Measurements from ENCODE around the gene PTPRU.

PTPRU gene

GRCh38 chr1:29320156-29320940 lies 84.0 kb downstream of the PTPRU start:
- no peak for DNase-seq

GRCh38 chr1:29321176-29321575 lies 84.9 kb downstream of the PTPRU start:
- no peak for DNase-seq

- no peak for DNase-seq
These were observed 85.9 kb downstream of the PTPRU start for GRCh38 chr1:29322147-29322694.

GRCh38 chr1:29322861-29323585 lies 86.7 kb downstream of the PTPRU start:
- no peak for DNase-seq

GRCh38 chr1:29323636-29324035 lies 87.3 kb downstream of the PTPRU start:
- no peak for DNase-seq

GRCh38 chr1:29324202-29324601 lies 87.9 kb downstream of the PTPRU start:
- DNase-seq: no peak

GRCh38 chr1:29324771-29325351 lies 88.5 kb downstream of the PTPRU start:
- DNase-seq: no peak

- no peak for DNase-seq
These were observed 89.4 kb downstream of the PTPRU start for GRCh38 chr1:29325675-29326074.

- DNase-seq: no peak
These were observed 89.8 kb downstream of the PTPRU start for GRCh38 chr1:29326123-29326522.

- DNase-seq: no peak
These were observed 91.1 kb downstream of the PTPRU start for GRCh38 chr1:29327223-29327935.

GRCh38 chr1:29329022-29329775 lies 92.9 kb downstream of the PTPRU start:
- DNase-seq: no peak

- no peak for DNase-seq
These were observed 93.8 kb downstream of the PTPRU start for GRCh38 chr1:29330089-29330488.

- no peak for DNase-seq
These were observed 94.5 kb downstream of the PTPRU start for GRCh38 chr1:29330856-29331255.

GRCh38 chr1:29331309-29331708 lies 95.0 kb downstream of the PTPRU start:
- DNase-seq: no peak

GRCh38 chr1:29331729-29332128 lies 95.4 kb downstream of the PTPRU start:
- DNase-seq: no peak

- DNase-seq: no peak
These were observed 95.9 kb downstream of the PTPRU start for GRCh38 chr1:29332204-29332603.

- no peak for DNase-seq
These were observed 96.7 kb downstream of the PTPRU start for GRCh38 chr1:29333008-29333407.

GRCh38 chr1:29335573-29335972 lies 99.3 kb downstream of the PTPRU start:
- DNase-seq: no peak

- no peak for DNase-seq
These were observed 102.7 kb downstream of the PTPRU start for GRCh38 chr1:29338908-29339575.

- DNase-seq: no peak
These were observed 105.6 kb downstream of the PTPRU start for GRCh38 chr1:29341936-29342335.

GRCh38 chr1:29342351-29342750 lies 106.0 kb downstream of the PTPRU start:
- DNase-seq: no peak

- DNase-seq: no peak
These were observed 106.7 kb downstream of the PTPRU start for GRCh38 chr1:29342983-29343382.
